Activated CD8-positive, alpha-beta memory T cell treated with anti-CD3 and anti-CD28 coated beads, Interleukin-2, amount 50 U/mL, for 1 hour (primary cell): ENCODE data around the gene PRELID3B.

ENCODE experiments used
- DNase-seq: peaks from one replicate; pipeline ENCODE4 v3.0.0-alpha.2; 2020; ENCODE audit errors: extremely low read depth

Gene PRELID3B

DNA sequence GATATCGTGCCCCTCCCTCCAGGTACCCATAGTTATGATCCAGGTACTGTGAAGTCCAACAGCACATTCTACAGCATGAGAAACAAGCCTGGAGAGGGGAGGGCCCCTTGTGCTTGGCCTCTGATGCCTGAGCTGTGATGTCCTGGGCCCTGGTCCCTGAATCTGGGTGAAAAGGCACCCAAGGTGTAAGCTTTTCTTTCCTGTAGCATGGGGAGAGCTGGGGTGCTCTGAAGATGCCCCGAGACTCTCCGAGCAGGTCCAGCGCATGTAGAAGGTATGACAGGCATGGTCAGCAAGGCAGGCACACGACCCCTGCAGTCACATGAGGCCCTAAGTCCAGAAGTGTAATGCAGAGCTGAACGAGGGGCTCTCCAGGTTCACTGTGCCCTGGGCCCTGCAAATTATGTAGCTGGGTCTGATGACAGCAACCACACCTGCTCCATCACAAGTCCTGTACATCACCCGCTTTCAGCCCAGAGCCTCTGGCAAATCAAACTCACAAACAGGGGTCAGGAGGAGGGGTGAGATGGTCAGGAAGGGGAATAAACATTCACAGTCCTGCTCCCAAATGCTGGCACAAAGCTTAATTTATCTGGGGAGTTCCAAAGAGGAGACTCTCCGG is 33.8 kb downstream of the PRELID3B start:
- DNase-seq, result no peak

- DNase-seq, result no peak
Observed at GRCh38 chr20:59007665-59008511, 34.7 kb downstream of the PRELID3B start.

DNA sequence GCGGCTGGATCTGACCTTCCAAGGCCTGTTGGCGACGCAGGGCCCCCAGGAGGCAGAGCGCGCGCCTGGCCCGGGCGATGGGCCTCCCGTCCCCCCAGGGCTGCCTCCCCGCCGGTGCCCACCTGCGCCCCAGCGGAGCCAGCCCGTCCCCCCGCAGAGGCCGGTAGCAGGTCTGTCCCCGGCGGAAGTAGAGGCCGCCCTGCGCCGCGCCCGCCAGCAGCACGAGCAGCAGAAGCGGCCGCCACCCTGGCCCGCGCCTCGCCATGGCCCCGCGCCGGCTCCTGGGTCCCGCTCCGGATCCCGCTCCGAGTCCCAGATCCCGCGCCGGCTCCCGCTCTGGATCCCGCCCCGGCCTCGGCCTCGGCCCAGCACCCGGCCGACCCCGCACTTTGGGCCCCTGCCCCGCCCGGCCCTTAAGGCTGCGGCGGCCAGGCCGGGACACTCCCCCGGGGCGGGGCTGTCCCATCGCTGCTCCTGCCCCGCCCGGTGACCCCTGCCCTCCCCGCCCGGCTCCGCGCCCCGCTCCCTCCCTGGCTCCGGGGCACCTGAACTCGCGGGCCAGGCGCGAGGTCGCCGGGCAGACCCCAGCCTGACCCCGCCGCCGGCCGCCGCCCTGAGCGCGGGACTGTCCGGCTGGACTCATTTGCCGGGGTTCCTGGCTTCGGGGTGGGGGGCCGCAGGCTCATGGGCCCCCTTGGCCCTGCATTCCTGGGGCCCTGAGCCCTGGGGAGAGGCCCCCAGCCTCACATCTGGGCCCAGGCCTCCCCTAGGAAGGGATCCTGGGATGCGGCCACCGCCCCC is 35.5 kb downstream of the PRELID3B start, which contains the start of gene CTSZ:
CTSZ (minus strand) TSS at position 391 of the 801 bp plus-strand sequence; CDS start at position 265, 126 bp downstream.
- DNase-seq, result no peak

- DNase-seq, result no peak
Observed at GRCh38 chr20:59006167-59006863, 36.3 kb downstream of the PRELID3B start.

DNA sequence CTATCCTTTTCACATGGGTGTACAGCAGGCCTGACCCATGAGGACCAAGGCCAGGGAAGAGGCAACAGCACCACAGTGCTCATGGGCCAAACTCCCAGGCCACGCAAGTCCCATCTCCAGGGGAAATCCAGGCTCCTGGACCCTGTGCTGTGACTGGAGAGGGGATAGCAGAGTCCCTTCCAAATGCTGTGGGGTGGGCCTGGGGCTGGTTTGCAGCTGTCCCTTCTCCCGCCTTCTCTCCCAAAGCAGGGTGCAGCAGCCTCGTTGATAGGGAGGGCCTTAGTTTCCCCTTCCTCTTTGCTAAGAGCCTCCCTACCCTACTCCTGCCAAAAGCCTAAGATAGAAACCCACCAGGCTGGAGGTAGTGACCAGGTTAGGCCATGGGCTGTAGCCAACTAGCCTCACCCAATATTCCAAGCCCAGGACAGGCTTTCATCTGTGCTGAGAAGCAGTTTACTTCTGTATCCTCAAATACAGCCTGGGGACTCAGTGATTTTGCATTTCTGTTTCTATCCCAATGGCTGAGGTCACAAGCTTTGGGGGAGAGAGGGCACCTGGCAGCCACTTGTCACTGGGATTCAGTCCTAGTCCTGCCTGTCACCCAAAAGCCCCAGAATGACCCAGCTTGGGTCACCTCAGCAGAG is 36.9 kb downstream of the PRELID3B start:
- DNase-seq, result no peak

DNA sequence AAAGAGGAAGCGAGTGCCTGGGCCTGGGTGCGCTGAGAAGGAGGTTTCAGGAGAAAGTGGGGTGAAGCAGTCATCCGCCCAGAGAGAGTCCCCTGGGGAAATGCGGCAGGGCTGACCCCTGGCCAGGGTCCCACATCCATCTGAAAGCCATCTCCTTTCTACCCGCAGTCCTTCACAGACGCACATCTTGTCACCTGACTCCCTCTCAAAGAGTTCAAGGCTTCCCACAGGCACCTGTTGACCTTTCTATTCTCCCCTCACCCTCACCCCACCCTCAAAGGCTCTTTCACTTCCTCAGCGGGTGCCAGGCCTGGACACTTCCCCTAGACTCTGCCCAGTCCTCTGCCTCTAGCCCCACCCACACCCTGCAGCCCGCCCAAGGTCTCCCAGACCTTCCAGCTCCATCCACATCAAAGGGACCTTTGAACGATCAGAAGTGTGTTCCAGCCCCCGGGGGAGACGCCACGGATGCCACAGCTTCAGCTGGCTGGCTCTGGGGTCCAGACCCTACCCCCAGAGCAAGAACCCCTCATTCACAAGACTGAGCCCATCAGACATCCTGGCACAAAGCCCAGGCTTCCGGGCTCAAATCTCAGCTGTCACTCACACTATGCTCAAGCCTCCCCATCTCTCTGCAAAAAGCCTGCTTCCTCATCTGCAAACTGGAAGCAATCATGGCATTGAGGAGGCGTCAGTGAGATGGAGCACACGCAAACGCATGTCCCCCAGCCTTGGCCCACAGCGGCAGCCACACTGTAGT is 37.6 kb downstream of the PRELID3B start:
- DNase-seq, result no peak

DNA sequence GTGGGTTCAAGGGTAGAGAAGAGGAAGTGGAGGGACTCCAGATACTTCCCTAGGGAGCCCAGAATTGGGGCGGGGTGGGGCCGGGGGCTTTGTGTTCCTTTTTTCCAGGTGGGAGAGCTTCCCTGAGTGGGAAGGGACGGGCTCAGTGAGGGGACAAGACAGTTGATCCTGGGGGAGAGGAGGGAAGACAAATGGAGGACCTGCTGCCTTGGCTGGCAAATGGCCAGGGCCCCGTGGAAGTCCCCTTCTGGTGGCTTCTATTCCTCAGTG is 38.2 kb downstream of the PRELID3B start:
- no peak for DNase-seq

- DNase-seq, result no peak
Observed at GRCh38 chr20:59003836-59004492, 38.6 kb downstream of the PRELID3B start.

GRCh38 chr20:59002874-59003399 is 39.6 kb downstream of the PRELID3B start:
- no peak for DNase-seq

GRCh38 chr20:59002388-59002787 is 40.2 kb downstream of the PRELID3B start:
- DNase-seq, result no peak

DNA sequence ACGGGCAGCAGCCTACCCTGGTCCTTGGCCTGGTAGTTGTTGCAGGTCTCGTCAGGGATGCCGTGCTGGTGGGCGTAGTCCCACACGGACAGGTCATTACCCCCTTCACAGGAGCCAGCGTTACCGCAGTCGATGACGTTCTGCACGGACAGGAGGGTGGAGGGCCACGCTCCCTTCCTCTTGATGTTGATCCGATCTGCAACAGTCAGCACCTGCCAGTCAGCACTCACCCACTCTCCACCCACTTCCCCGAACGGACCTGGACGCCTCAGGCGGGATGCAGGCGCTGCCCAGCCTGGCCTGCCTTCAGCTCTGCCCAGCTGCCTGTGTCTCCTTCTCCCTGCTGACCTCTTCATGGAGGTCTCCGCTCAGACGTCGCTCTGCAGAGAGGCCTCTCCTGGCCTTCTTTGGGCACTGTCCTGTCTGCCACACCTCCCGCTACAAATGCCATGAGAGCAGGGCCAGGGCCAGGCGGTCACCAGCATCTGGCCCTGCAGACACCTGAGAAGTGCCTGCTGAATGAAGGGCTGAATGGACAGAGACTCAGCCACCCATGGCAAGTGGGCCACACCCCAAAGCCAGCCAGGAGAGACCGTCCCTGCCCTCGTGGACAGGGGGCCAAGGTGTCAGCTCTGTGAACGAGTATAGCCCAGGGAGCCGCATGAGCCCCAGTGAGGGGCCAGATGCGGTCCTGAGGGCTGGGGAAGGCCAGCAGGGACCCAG is 41.0 kb downstream of the PRELID3B start:
- DNase-seq, result no peak

GRCh38 chr20:59001068-59001448 is 41.5 kb downstream of the PRELID3B start:
- DNase-seq, result no peak

DNA sequence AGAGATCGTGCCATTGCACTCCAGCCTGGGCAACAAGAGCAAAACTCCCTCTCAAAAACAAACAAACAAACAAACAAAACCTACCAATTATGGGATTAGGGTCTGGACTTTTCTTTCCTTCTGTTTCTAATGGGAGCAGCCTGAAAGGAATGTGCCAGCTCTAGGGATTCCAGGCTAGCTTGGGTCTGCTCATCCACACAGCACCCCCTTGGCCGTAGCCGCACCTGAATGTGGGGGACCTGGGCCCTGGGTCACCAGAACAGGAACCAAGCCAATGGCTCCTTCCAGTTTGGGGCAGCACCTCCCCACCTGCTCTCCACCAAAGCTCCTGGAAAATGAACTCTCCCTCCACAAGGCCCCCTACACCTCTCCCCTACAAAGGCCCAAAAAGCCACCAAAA is 42.3 kb downstream of the PRELID3B start:
- DNase-seq, result no peak

- DNase-seq, result no peak
Observed at GRCh38 chr20:58998656-58999055, 43.9 kb downstream of the PRELID3B start.

GRCh38 chr20:58997141-58997770 is 45.3 kb downstream of the PRELID3B start:
- DNase-seq, result no peak

GRCh38 chr20:58996226-58996611 is 46.4 kb downstream of the PRELID3B start:
- no peak for DNase-seq

DNA sequence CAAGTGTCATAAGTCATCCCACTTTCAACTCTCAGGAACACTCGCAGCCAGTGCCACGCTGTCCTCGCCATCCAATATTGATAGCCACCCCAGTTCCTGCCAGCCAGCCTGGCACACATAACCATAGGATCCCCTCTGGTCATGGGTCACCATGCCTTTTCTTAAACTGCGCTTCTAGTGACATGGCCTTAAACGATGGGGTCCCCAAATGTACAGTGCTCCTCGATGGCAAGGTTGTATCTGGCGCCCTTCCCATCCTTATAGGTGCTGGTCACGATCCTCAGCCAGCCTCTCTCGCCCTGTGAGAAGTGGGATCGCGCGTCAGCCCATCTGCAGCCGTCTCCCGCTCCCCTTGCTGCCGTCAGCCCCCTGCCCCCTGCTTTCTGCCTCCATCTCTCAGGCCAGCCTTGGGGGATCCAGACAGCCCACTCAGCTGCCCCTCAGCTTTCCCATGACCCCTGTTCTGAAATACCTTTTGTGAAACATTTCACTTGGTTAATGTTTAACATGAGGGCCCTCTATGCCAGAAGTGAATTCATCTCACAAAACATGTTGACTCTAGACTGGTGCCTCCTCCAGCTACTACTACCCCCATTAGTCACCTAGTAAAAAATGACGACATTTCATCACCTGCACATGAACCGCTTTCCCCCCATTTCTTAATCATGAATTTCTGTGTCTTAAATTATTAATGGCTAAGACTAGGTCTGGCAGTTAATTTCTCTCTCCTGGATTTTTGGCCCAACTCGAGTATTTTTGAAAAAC is 46.9 kb downstream of the PRELID3B start:
- DNase-seq, result no peak
